GM20000 (cell line): Measurements from ENCODE around the gene ACSF3.
A peak's percentile ranks its signal among the peaks of the same experiment; 100 is the strongest.

Source experiments
- DNase-seq: peaks from one replicate; pipeline ENCODE4 v3.0.0; 2012; ENCODE audit warnings: low spot score
- TF ChIP-seq, protein P1 (sequence below): IDR thresholded peaks from 2 replicates; pipeline ENCODE4 v1.5.1; 2012; ENCODE audit warnings: mild to moderate bottlenecking, control low read depth; ENCODE audit errors: extremely low read depth, missing control alignments

The ACSF3 gene

DNA sequence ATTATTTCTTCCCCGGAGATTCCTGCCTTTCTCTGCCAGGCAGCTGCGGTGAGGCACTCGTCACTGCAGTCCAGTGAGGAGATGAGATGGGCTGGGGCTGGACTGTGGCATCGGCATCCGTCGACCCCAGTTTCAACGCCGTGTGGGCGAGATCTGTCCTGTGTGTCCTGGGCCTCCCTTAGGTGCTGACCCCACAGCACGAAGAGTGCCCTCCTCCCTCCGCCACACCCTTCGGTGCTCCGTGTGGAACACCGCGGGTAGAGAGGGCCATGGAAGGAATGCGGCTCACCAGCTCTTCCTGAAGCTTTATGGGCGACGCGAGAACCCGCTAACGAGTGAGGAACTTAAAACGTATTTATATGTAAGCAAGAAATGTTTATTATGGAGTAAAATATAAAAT is 17.6 kb downstream of the ACSF3 start:
- DNase-seq, result no peak
- TF ChIP-seq, protein P1, sequence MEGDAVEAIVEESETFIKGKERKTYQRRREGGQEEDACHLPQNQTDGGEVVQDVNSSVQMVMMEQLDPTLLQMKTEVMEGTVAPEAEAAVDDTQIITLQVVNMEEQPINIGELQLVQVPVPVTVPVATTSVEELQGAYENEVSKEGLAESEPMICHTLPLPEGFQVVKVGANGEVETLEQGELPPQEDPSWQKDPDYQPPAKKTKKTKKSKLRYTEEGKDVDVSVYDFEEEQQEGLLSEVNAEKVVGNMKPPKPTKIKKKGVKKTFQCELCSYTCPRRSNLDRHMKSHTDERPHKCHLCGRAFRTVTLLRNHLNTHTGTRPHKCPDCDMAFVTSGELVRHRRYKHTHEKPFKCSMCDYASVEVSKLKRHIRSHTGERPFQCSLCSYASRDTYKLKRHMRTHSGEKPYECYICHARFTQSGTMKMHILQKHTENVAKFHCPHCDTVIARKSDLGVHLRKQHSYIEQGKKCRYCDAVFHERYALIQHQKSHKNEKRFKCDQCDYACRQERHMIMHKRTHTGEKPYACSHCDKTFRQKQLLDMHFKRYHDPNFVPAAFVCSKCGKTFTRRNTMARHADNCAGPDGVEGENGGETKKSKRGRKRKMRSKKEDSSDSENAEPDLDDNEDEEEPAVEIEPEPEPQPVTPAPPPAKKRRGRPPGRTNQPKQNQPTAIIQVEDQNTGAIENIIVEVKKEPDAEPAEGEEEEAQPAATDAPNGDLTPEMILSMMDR, result no peak

DNA sequence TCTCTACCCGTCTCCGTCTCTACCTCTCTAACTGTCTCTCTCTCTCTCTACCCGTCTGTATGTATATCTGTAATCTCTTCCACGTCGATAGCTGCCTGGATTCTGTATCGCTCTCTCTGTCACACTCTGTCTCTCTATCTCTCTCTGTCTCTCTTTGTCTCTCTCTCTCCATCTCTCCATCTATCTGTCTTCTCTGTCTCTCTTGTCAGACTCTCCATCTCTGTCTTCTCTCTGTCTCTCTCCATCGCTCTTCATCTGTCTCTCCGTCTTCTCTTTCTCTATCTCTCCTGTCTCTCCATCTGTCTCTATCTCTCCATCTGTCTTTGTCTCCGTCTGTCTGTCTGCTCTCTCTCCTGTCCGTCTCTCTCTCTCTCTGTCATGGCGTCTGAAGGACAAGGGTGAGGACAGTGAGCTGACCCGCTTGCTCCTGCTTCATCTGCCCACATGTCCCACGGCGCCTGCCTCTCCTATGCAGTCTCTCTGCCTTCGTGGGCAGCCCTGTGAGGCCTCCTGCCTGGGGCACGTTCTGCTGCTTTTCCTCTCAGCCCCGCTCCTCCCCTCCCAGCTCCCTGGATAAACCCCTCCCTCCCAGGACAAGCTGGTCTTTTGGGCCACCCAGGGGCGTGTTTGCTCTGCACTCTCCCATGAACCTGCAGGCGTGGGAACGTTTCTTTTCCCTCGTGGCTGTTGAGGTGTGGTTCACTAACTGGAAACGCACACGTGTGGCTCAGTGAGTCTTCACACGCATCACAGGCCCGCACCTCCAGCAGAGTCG is 18.9 kb downstream of the ACSF3 start:
- TF ChIP-seq, protein P1, result no peak
- no peak for DNase-seq

DNA sequence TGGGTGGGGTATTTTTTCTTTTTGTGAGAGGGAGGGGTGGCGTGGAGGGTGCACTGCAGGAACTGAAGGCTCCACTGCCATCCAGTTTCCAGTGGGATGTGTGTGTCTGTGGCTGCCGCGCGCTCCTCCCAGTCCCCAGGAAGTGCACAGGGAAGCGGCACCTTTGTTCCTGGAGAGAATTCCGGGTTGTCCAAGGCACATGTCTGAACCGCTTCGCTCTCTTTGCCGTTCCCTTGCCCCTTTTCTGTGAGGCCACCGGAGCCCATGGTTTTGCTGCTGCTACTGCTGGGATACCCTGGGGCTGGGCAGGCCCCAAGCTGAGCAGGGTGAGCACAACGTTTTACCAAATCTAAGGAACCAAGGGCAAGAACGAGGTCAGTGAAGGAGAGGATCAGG is 19.5 kb downstream of the ACSF3 start:
- TF ChIP-seq, protein P1, result no peak
- DNase-seq, result no peak

DNA sequence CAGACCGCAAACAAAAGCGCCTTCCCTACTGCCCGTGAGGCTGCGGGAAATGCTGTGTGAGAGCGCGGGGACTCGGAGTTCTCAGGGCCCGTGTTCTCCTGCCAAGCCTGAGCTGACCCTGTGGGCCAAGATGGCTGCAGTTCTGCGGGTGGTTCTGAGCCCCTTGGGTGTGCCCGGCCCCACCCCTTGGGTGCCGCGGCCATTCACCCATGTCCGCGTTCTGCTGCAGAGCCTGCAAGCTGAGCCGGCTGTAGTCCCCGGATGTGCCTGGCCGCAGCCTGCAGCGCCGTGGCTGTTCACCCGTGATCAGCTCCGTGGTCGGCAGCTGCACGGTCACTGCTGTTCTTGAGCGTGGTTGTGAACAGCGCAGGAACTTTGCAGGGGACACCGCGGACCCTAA is 20.0 kb downstream of the ACSF3 start:
- no peak for DNase-seq
- TF ChIP-seq, protein P1, result no peak

DNA sequence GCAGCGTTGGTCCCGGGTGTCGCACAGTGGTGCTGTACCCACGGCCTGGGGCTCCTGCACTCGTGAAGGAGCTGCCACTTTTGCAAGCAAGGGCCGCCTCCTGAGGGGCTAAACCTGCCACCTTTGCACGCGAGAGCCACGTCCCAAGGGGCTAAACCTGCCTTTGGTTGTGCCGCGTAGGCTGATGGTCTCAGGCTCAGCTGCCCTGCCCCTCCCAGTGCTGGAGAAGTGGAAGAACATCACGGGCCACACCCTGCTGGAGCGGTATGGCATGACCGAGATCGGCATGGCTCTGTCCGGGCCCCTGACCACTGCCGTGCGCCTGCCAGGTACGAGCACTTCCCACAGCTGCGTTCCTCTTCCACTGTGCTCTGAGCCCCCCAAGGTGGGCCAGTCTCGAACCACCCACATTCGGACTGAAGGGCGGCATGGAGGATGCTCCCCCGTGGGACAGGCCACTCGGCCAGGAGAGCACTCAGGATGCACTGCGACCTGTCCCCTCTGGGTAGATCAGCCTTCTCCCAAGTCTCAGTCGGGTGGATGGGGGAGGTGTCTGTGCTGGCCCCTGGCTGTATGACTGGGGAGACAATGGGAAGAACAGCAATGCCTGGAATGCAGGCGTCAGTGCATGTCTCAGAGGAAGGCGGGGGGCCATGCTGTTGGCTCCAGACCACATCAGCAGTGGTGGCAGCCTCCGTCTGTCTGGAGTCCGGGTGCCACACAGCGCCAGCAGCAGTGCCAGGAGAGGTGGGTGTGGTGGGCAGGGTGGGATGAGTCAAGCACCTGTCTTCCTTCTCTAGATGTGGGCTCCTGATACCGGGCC is 20.7 kb downstream of the ACSF3 start:
- TF ChIP-seq, protein P1, result no peak
- no peak for DNase-seq

DNA sequence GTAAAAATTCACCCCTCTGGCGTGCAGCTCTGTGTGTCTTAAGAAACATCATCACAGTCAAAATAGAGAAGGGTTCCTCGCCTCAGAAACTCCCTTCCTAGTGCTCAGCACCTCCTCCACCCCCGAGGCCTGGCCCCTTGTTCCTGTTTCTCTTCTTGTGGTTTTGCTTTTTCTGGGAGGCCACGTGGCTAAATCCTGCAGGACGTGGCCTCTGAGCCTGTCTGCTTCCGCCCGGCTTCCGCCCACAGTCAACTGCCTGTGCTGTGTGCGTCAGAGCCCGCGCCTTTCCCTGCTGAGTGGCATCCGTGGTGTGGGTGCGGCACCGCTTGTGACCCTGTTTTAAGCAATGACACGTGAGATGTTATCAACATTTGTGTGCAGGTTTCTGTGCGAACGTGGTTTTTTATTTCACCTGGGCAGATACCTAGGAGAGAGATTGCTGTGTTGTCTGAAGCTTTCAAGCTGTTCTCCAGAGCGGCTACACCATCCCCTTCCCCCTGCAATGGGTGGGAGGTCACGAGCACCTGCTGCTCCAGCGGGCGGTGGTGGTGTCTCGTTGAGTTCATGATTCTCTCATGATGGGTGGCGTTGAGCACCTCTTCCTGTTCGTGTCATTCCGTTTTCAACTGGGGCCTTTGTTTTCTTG is 21.7 kb downstream of the ACSF3 start:
- DNase-seq, result peak; percentile 85
- TF ChIP-seq, protein P1, result no peak
